CD4-positive, alpha-beta T cell (primary cell): ENCODE measurements around the gene ARHGAP15. TPM values are rescaled to one million over a fixed set of nuclear protein-coding genes. Genes with fewer than 3 reads are reported as not detected.

Experiments
- ATAC-seq: fragments of 200-7000 bp; cut with Tn5 transposase; one replicate; pipeline ENCODE4 v1.10.0; 2022; ENCODE audit warnings: mild to moderate bottlenecking; ENCODE audit not compliant: poor library complexity
- CTCF ChIA-PET: fragments of 350-600 bp; sonication (Branson Sonifier 250); formaldehyde crosslinking; loops from one replicate; lab custom pipeline; 2021; ENCODE audit warnings: antibody characterized with exemption, inconsistent platforms; lab: Charles Lee
- POLR2A ChIA-PET: fragments of 350-600 bp; sonication (Branson Sonifier 250); formaldehyde crosslinking; loops from one replicate; lab custom pipeline; 2021; ENCODE audit warnings: antibody characterized with exemption, inconsistent platforms; lab: Charles Lee
- DNase-seq, 14 experiments: peaks; one replicate each; pipeline ENCODE4 v3.0.0-alpha.2; 2013 to 2020; ENCODE audit warnings: mixed read lengths in 2 of 14
- H3K27ac ChIP-seq, 2 donors: one replicate each; pipeline versions ENCODE4 v1.5.1 to v1.7.0; 2013; ENCODE audit warnings: low read length in 2 of 2, low read depth in 1 of 2, mild to moderate bottlenecking in 1 of 2
- H3K27me3 ChIP-seq, 2 experiments: 1 replicate in 1 of 2; 2 replicates in 1 of 2; pipeline versions ENCODE4 v1.6.1 to v1.7.0; 2013; ENCODE audit warnings: low read length in 2 of 2, control low read depth in 1 of 2, mild to moderate bottlenecking in 1 of 2, moderate library complexity in 1 of 2; ENCODE audit not compliant: insufficient read depth in 2 of 2, control insufficient read depth in 1 of 2
- H3K36me3 ChIP-seq: one replicate; pipeline ENCODE4 v1.6.1; 2013; ENCODE audit warnings: low read length, control low read depth; ENCODE audit not compliant: insufficient read depth
- H3K4me1 ChIP-seq: one replicate; pipeline ENCODE4 v1.6.1; 2013; ENCODE audit warnings: low read length, control low read depth; ENCODE audit not compliant: insufficient read depth
- H3K4me3 ChIP-seq: one replicate; pipeline ENCODE4 v1.5.1; 2013; ENCODE audit warnings: mild to moderate bottlenecking, low read length, moderate library complexity
- H3K9me3 ChIP-seq, 2 experiments: 1 replicate in 1 of 2; 2 replicates in 1 of 2; pipeline versions ENCODE4 v1.6.1 to v1.7.0; 2013; ENCODE audit warnings: low read length in 2 of 2, mild to moderate bottlenecking in 2 of 2, control low read depth in 1 of 2, moderate library complexity in 1 of 2; ENCODE audit not compliant: control insufficient read depth in 1 of 2, insufficient read depth in 1 of 2
- H3K27ac Mint-ChIP-seq: one replicate; pipeline ENCODE4 v1.8.0; 2020; ENCODE audit warnings: mixed read lengths
- H3K27me3 Mint-ChIP-seq: one replicate; pipeline ENCODE4 v1.8.0; 2021; ENCODE audit warnings: mixed read lengths
- H3K36me3 Mint-ChIP-seq: one replicate; pipeline ENCODE4 v1.8.0; 2021; ENCODE audit warnings: low read depth, mixed read lengths
- H3K4me1 Mint-ChIP-seq: one replicate; pipeline ENCODE4 v1.8.0; 2021; ENCODE audit warnings: low read depth, mixed read lengths
- H3K4me3 Mint-ChIP-seq: one replicate; pipeline ENCODE4 v1.8.0; 2020; ENCODE audit warnings: mild to moderate bottlenecking, mixed read lengths
- H3K9me3 Mint-ChIP-seq: one replicate; pipeline ENCODE4 v1.8.0; 2020; ENCODE audit warnings: mixed read lengths
- intact Hi-C, 2 experiments: fragments of 100-400 bp; cut with DNase I in 1 of 2; cut with micrococcal nuclease in 1 of 2; formaldehyde crosslinking; loops; one replicate each; pipeline versions ENCODE4 v1.15.1 to v1.9.0; 2023 to 2025; cut with DNase I, micrococcal nuclease
- total RNA-seq, 174 experiments: library from RNA in 2 of 174; stranded (reverse) in 2 of 174; gene quantifications; one replicate each; pipeline ENCODE4 v1.2.3 and lab custom pipeline; 2021 to 2026
- TF ChIP-seq, protein P1 (sequence below): fragments of 200-600 bp; IDR thresholded peaks from one replicate; pipeline ENCODE4 v1.8.0; 2022; ENCODE audit warnings: antibody characterized with exemption, mild to moderate bottlenecking

ARHGAP15 gene
- total RNA-seq, 2 experiments from 2014 or later: 158 to 165 TPM

GRCh38 chr2:143429932-143430679 lies 300.9 kb downstream of the ARHGAP15 start:
- Mint-ChIP-seq H3K4me3 (no peak overlapping the region), H3K27ac (peak overlapping the region; percentile 11), H3K4me1 (peaks cover 90% of the 10 kb centered on the region), H3K36me3 (peaks cover 19% of the 10 kb centered on the region), H3K9me3 (no peaks in the 10 kb centered on the region), H3K27me3 (no peaks in the 10 kb centered on the region)
- no peak for DNase-seq
- Histone ChIP-seq H3K27ac (no peak overlapping the region), H3K9me3 (no peaks in the 10 kb centered on the region), H3K27me3 (no peaks in the 10 kb centered on the region), H3K4me3 (no peak overlapping the region), H3K4me1 (no peaks in the 10 kb centered on the region), H3K36me3 (peaks cover 6% of the 10 kb centered on the region)
- ChIA-PET CTCF (interaction anchor here (0.7 kb wide), 1 partner anchor 371 kb away, joined by 3 read pairs; no protein-coding TSS in a partner anchor), POLR2A (no interaction called here)
- TF ChIP-seq, protein P1, sequence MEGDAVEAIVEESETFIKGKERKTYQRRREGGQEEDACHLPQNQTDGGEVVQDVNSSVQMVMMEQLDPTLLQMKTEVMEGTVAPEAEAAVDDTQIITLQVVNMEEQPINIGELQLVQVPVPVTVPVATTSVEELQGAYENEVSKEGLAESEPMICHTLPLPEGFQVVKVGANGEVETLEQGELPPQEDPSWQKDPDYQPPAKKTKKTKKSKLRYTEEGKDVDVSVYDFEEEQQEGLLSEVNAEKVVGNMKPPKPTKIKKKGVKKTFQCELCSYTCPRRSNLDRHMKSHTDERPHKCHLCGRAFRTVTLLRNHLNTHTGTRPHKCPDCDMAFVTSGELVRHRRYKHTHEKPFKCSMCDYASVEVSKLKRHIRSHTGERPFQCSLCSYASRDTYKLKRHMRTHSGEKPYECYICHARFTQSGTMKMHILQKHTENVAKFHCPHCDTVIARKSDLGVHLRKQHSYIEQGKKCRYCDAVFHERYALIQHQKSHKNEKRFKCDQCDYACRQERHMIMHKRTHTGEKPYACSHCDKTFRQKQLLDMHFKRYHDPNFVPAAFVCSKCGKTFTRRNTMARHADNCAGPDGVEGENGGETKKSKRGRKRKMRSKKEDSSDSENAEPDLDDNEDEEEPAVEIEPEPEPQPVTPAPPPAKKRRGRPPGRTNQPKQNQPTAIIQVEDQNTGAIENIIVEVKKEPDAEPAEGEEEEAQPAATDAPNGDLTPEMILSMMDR: no peak
- intact Hi-C loops: no loop called here
- no peak for ATAC-seq

GRCh38 chr2:143431316-143431715 lies 302.1 kb downstream of the ARHGAP15 start:
- Histone ChIP-seq H3K36me3 (peaks cover 14% of the 10 kb centered on the region), H3K27me3 (no peaks in the 10 kb centered on the region), H3K4me3 (no peak overlapping the region), H3K27ac (no peak overlapping the region), H3K4me1 (no peaks in the 10 kb centered on the region), H3K9me3 (no peaks in the 10 kb centered on the region)
- Mint-ChIP-seq H3K36me3 (peaks cover 31% of the 10 kb centered on the region), H3K4me1 (peaks cover 82% of the 10 kb centered on the region), H3K4me3 (no peak overlapping the region), H3K27me3 (no peaks in the 10 kb centered on the region), H3K27ac (peak overlapping the region; percentile 43), H3K9me3 (no peaks in the 10 kb centered on the region)
- no peak for DNase-seq
- no peak for ATAC-seq
- TF ChIP-seq, protein P1: no peak
- intact Hi-C loops: no loop called here
- ChIA-PET CTCF (no interaction called here), POLR2A (no interaction called here)

DNA sequence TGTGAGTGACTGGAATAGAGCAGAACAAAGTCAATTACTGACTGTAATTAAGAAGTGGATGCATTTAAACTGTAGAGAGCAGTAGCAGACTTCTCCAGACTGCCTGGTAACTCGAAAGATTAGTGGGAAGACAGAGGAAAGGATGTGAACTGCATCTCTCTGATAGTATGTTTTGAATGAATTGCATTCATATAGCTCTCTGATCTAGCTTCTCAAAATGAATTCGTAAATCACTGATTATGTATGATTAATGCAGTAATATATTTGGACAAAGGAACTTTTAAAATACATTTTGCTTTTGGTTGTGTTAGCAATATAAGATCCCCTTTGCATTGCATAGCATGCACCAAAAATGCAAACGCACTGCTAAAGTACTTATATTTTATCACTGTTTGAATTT lies 304.0 kb downstream of the ARHGAP15 start:
- H3K4me1 Mint-ChIP-seq: peaks cover 68% of the 10 kb centered on the region
- H3K27me3 ChIP-seq: no peaks in the 10 kb centered on the region
- ChIA-PET CTCF (interaction anchor here (1.5 kb wide), 1 partner anchor 21 kb away, joined by 3 read pairs; no protein-coding TSS in a partner anchor), POLR2A (no interaction called here)
- H3K9me3 ChIP-seq: no peaks in the 10 kb centered on the region
- H3K4me3 Mint-ChIP-seq: no peak overlapping the region
- ATAC-seq (no peak), DNase-seq (no peak)
- TF ChIP-seq, protein P1: no peak
- intact Hi-C loops: no loop called here
- no peak overlapping the region for H3K4me3 ChIP-seq
- H3K36me3 Mint-ChIP-seq: peaks cover 41% of the 10 kb centered on the region
- no peaks in the 10 kb centered on the region for H3K4me1 ChIP-seq
- no peak overlapping the region for H3K27ac ChIP-seq
- H3K27ac Mint-ChIP-seq: peak overlapping the region; percentile 9
- peaks cover 28% of the 10 kb centered on the region for H3K36me3 ChIP-seq
- no peaks in the 10 kb centered on the region for H3K27me3 Mint-ChIP-seq
- H3K9me3 Mint-ChIP-seq: no peaks in the 10 kb centered on the region
